ENCODE measurements around the gene UTS2. TPM values are rescaled to one million over a fixed set of nuclear protein-coding genes. Genes with fewer than 3 reads are reported as not detected.

Gene UTS2
- total and polyA plus RNA-seq, 8 donors: 0.26 to 0.58 TPM; not detected in 6

DNA sequence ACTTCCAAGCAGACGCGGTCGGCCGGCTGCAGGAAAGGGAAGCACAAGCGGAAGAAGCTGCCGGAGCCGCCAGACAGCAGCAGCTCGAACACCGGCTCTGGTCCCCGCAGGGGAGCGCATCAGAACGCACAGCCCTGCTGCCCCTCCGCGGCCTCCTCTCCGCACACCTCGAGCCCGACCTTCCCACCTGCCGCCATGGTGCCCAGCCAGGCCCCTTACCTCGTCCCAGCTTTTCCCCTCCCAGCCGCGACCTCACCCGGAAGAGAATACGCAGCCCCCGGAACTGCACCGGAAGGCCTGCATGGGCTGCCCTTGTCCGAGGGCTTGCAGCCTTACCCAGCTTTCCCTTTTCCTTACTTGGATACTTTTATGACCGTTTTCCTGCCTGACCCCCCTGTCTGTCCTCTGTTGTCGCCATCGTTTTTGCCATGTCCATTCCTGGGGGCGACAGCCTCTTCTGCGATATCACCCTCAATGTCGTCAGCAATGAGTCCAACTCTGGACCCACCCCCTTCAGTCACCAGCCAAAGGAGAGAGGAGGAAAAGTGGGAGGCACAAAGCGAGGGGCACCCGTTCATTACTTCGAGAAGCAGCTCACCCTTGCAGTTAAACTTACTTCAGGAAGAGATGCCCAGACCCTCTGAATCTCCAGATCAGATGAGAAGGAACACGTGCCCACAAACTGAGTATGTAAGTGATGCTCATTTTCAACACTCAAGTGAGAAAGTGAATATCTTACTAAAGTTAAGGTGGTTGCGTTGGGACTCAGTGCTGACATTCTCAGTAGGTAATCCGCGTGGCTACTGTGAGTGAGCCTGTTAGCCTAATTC, 25.5 kb downstream of the UTS2 start:
- peaks cover 0 to 43% of the 10 kb centered on the region in 2 donors for H3K36me3 ChIP-seq
- H3K4me1 ChIP-seq: no peaks in the 10 kb centered on the region
- DNase-seq: peak in 2 of 4 donors; percentile 40 to 77

DNA sequence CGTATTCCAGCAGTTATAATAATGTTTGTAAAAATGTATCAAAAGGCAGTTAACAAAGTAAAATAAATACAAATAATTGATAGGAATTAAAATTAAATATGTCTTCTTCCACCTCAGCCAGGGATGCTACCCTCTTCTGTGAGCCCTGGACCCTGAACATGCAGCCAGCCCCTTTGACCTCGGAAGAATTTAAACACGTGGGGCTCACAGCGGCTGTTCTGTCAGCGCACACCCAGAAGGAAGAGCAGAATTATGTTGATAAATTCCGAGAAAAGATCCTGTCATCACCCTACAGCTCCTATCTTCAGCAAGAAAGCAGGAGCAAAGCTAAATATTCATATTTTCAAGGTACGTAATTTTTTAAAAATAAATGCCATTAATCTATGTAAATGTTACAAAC, 26.5 kb downstream of the UTS2 start:
- no peaks in the 10 kb centered on the region for H3K4me1 ChIP-seq
- no peak overlapping the region for H3K27ac ChIP-seq
- H3K27me3 ChIP-seq: no peaks in the 10 kb centered on the region
- peaks cover under 1 to 48% of the 10 kb centered on the region in 2 donors for H3K36me3 ChIP-seq
- DNase-seq (no peak), ATAC-seq (no peak)
- no peaks in the 10 kb centered on the region for H3K9me3 ChIP-seq
- TF ChIP-seq, protein P1, sequence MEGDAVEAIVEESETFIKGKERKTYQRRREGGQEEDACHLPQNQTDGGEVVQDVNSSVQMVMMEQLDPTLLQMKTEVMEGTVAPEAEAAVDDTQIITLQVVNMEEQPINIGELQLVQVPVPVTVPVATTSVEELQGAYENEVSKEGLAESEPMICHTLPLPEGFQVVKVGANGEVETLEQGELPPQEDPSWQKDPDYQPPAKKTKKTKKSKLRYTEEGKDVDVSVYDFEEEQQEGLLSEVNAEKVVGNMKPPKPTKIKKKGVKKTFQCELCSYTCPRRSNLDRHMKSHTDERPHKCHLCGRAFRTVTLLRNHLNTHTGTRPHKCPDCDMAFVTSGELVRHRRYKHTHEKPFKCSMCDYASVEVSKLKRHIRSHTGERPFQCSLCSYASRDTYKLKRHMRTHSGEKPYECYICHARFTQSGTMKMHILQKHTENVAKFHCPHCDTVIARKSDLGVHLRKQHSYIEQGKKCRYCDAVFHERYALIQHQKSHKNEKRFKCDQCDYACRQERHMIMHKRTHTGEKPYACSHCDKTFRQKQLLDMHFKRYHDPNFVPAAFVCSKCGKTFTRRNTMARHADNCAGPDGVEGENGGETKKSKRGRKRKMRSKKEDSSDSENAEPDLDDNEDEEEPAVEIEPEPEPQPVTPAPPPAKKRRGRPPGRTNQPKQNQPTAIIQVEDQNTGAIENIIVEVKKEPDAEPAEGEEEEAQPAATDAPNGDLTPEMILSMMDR (IDR thresholded peaks at IDR 0.05): no peak
- H3K4me3 ChIP-seq: no peak overlapping the region
- intact Hi-C loops (cut with DNase I): no loop called here

More for the DNA sequence above, 25.5 kb downstream of the UTS2 start:
- no peaks in the 10 kb centered on the region for H3K9me3 ChIP-seq
- peak; percentile 43 for ATAC-seq
- no peak overlapping the region for H3K27ac ChIP-seq
- TF ChIP-seq, protein P1 (IDR thresholded peaks at IDR 0.05): no peak
- peak overlapping the region in 1 of 2 donors; percentile 25 for H3K4me3 ChIP-seq
- intact Hi-C loops (cut with DNase I): no loop called here
- H3K27me3 ChIP-seq: no peaks in the 10 kb centered on the region

DNA sequence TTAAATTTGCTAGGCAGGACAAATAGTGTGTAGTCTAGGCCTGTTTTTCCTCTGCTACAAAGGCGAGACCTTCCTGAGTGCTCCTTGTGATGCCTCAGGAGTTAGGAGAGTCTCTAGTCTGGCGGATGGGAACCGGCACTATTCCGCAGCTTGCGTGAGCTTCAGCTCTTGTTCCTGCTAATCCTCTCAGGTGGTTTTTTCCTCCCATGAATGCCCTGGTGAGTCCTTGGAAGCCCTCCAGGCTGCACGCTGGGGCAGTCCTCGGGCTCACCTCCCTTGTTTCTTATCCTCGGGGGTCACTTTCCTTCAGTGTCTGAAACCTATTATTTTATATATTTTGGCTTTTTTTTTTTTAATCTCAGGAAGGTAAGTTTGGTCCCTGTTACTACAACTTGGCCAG, 28.2 kb downstream of the UTS2 start:
- H3K27ac ChIP-seq: no peak overlapping the region
- H3K9me3 ChIP-seq: no peaks in the 10 kb centered on the region
- ATAC-seq (no peak), DNase-seq (no peak)
- intact Hi-C loops (cut with DNase I): no loop called here
- TF ChIP-seq, protein P1 (IDR thresholded peaks at IDR 0.05): no peak
- H3K4me3 ChIP-seq: no peak overlapping the region
- H3K36me3 ChIP-seq: peaks cover 3 to 52% of the 10 kb centered on the region in 2 donors
- H3K4me1 ChIP-seq: no peaks in the 10 kb centered on the region
- no peaks in the 10 kb centered on the region for H3K27me3 ChIP-seq

GRCh38 chr1:7821282-7821681, 31.6 kb downstream of the UTS2 start:
- intact Hi-C loops (cut with DNase I): no loop called here
- no peaks in the 10 kb centered on the region for H3K9me3 ChIP-seq
- no peaks in the 10 kb centered on the region for H3K4me1 ChIP-seq
- H3K27ac ChIP-seq: no peak overlapping the region
- peaks cover 3 to 42% of the 10 kb centered on the region in 2 donors for H3K36me3 ChIP-seq
- H3K27me3 ChIP-seq: no peaks in the 10 kb centered on the region
- ATAC-seq (no peak), DNase-seq (no peak)
- TF ChIP-seq, protein P1 (IDR thresholded peaks at IDR 0.05): no peak
- no peak overlapping the region for H3K4me3 ChIP-seq

DNA sequence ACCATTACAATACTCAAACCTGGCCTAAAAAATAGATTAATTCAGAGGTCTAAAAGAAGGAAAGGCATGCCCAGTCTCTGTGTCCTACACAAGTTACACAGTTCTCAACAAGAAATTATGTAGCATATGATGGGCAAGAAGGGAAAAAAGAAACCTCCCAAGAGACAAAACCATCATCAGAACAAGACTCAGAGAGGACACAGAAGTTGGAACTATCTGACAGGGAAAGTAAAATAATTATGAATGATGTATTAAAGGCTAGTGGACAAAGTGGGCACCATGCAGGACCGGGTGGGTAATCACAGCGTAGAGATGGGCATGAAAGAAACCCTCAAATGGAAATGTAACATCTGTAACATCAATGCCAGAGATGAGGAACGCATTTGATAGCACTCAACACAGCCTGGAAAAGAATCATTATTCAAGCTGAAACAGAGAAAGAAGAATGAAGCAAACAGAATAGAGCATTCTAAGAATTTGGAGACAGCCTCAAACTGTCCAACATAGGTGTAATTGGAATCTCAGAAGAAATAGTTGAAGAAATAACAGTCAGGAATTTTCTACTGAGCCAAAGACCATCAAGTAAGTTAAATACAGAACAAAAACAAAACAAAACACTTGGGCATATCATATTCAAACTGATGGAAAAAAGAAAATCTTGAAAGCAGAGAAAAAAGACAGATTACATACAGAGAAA, 39.0 kb downstream of the UTS2 start:
- DNase-seq (no peak), ATAC-seq (no peak)
- intact Hi-C loops (cut with DNase I): no loop called here
- Histone ChIP-seq H3K27ac (no peak overlapping the region), H3K9me3 (peaks cover 0 to 11% of the 10 kb centered on the region in 2 donors), H3K36me3 (peaks cover 4 to 24% of the 10 kb centered on the region in 2 donors), H3K4me1 (no peaks in the 10 kb centered on the region), H3K27me3 (no peaks in the 10 kb centered on the region), H3K4me3 (no peak overlapping the region)
- TF ChIP-seq, protein P1 (IDR thresholded peaks at IDR 0.05): no peak
